ENCODE results near the gene PRPSAP1.
A peak's percentile ranks its signal among the peaks of the same experiment; 100 is the strongest.
"Not testable (repeated sequence)": the region's sequence is repeated elsewhere in the genome, so short reads cannot be mapped to it uniquely, and the experiment has no call there.

The PRPSAP1 gene

DNA sequence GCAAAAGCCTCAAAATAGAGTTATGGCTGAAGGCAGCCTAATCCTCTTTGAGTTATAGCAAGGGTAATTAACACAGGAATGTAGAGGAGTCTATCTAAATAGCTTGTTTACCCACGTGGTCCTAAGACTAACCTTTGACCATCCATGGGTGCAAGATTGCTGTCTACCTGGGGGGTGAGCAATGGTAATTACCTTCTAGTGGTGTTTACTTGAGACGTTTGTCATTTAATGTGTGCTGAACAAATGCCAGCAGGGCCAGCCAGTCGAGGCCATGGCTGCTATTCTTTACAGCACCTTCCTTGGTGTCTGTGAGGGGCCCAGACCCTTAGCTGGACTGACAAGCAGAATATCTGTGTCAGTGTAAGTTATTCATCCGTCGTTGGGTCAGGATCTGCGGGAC is 13.9 kb upstream of the PRPSAP1 start:
- no peaks in the 10 kb centered on the region for H3K27me3 ChIP-seq (ENCODE audit: insufficient read depth, low read depth, severe bottlenecking)
- peaks cover 11% of the 10 kb centered on the region for H3K9me3 ChIP-seq (ENCODE audit: severe bottlenecking)
- H3K4me3 ChIP-seq (ENCODE audit: low read depth, low read length): no peak overlapping the region
- H3K27ac ChIP-seq: no peak overlapping the region
- no peaks in the 10 kb centered on the region for H3K36me3 ChIP-seq
- no peak for DNase-seq
- TF ChIP-seq, protein P1, sequence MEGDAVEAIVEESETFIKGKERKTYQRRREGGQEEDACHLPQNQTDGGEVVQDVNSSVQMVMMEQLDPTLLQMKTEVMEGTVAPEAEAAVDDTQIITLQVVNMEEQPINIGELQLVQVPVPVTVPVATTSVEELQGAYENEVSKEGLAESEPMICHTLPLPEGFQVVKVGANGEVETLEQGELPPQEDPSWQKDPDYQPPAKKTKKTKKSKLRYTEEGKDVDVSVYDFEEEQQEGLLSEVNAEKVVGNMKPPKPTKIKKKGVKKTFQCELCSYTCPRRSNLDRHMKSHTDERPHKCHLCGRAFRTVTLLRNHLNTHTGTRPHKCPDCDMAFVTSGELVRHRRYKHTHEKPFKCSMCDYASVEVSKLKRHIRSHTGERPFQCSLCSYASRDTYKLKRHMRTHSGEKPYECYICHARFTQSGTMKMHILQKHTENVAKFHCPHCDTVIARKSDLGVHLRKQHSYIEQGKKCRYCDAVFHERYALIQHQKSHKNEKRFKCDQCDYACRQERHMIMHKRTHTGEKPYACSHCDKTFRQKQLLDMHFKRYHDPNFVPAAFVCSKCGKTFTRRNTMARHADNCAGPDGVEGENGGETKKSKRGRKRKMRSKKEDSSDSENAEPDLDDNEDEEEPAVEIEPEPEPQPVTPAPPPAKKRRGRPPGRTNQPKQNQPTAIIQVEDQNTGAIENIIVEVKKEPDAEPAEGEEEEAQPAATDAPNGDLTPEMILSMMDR (IDR thresholded peaks at IDR 0.05; ENCODE audit: low read depth, low read length): no peak

DNA sequence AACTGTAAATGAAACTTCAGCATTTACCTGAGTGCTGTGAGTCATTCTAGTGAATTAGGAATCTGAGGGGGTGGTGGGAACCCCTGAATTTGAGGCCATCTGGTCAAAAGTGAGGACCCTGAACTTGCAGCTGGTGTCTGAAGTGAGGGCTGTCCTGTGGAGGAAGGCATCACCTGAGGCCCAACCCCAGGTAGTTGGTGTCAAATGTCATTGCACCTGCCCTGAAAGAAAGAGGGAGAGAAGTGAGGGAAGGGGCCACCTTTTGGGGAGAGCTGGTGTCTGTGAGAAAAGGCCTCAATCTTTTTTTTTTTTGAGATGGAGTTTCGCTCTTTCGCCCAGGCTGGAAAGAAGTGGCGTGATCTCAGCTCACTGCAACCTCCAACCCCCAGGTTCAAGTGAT is 12.5 kb upstream of the PRPSAP1 start:
- DNase-seq: no peak
- Histone ChIP-seq H3K9me3 (ENCODE audit: severe bottlenecking) (peaks cover 11% of the 10 kb centered on the region), H3K36me3 (no peaks in the 10 kb centered on the region), H3K4me3 (ENCODE audit: low read depth, low read length) (no peak overlapping the region), H3K27ac (no peak overlapping the region), H3K27me3 (ENCODE audit: insufficient read depth, low read depth, severe bottlenecking) (no peaks in the 10 kb centered on the region)
- TF ChIP-seq, protein P1 (IDR thresholded peaks at IDR 0.05; ENCODE audit: low read depth, low read length): no peak

DNA sequence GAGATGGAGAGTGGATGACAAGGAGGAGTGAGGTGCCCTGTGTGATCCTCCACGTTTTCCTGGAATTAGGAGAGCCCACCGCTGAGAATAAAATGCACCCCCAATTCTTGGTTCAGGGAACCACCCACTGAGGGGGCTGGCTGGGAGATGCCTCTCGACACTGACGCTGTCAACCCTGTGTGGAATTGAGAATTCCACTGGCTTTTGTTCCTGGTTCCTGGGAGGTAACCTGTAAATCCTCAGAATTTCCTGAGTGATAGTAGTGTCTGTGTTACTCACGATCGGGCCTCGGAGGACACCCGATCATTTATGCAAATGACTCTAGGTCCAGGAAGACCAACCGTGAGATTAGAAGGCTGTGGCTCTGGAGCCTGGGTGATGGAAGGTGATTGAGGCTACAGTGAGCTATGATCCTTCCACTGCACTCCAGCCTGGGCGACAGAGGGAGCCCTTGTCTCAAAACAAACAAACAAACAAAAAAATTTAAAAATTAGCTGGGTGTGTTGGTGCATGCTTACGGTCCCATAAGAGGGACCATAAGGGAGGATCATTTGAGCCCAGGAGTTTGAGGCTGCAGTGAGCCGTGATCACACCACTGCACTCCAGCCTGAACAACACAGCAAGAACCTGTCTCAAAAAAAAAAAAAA is 11.7 kb upstream of the PRPSAP1 start:
- no peak for DNase-seq
- no peak overlapping the region for H3K27ac ChIP-seq
- no peaks in the 10 kb centered on the region for H3K36me3 ChIP-seq
- H3K4me3 ChIP-seq (ENCODE audit: low read depth, low read length): no peak overlapping the region
- no peaks in the 10 kb centered on the region for H3K27me3 ChIP-seq (ENCODE audit: insufficient read depth, low read depth, severe bottlenecking)
- H3K9me3 ChIP-seq (ENCODE audit: severe bottlenecking): peaks cover 11% of the 10 kb centered on the region
- TF ChIP-seq, protein P1 (IDR thresholded peaks at IDR 0.05; ENCODE audit: low read depth, low read length): peak; percentile 31; the same call in 1 of the 2 replicates

DNA sequence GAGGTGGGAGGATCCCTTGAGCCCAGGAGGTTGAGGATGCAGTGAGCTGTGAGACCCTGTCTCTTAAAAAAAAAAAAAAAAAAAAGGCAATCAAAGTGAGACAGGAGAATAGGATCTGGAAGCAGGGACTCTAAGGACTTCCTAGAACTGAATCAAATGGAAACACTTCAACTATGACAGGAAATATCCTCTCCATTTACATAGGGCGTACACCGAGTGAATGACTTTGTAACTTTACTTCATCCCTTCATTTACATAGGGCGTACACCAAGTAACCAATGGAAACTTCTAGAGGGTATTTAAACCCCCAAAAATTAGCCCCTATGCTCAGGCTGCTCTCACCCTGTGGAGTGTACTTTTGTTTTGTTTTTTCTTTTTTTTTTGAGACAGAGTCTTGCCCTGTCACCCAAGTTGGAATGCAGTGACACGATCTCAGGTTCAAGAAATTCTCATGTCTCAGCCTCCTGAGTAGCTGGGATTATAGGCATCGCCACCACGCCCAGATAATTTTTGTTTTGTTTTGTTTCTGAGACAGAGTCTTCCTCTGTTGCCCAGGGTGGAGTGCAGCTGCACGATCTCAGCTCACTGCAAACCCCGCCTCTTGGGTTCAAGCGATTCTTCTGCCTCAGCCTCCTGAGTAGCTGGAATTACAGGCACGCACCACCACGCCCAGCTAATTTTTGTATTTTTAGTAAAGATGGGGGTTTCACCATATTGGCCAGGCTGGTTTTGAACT is 9.6 kb upstream of the PRPSAP1 start:
- Histone ChIP-seq H3K27ac (no peak overlapping the region), H3K4me3 (ENCODE audit: low read depth, low read length) (no peak overlapping the region), H3K36me3 (no peaks in the 10 kb centered on the region), H3K9me3 (ENCODE audit: severe bottlenecking) (peaks cover 9% of the 10 kb centered on the region), H3K27me3 (ENCODE audit: insufficient read depth, low read depth, severe bottlenecking) (no peaks in the 10 kb centered on the region)
- DNase-seq: no peak
- TF ChIP-seq, protein P1 (IDR thresholded peaks at IDR 0.05; ENCODE audit: low read depth, low read length): no peak

DNA sequence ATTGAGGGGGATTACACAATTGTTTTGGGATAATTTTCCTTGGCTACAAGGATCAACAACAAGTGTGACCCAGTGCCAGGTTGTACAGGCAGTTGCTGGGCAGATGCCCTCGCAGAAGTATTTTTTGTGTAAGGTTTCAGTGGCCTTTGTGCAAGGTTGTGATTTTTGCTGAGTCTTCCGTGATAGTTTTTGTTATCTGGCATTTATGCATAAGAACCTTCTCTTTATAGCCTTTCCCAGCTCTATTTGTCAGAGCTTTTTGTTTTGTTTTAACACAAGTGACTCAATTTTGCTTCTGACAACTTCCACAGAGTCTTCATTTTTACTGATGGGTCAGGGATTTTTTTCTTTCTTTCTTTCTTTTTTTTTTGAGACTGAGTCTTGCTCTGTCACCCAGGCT is 6.7 kb upstream of the PRPSAP1 start:
- Histone ChIP-seq H3K9me3 (ENCODE audit: severe bottlenecking) (no peaks in the 10 kb centered on the region), H3K27me3 (ENCODE audit: insufficient read depth, low read depth, severe bottlenecking) (no peaks in the 10 kb centered on the region), H3K4me3 (ENCODE audit: low read depth, low read length) (no peak overlapping the region), H3K36me3 (no peaks in the 10 kb centered on the region), H3K27ac (no peak overlapping the region)
- TF ChIP-seq, protein P1 (IDR thresholded peaks at IDR 0.05; ENCODE audit: low read depth, low read length): no peak
- no peak for DNase-seq

DNA sequence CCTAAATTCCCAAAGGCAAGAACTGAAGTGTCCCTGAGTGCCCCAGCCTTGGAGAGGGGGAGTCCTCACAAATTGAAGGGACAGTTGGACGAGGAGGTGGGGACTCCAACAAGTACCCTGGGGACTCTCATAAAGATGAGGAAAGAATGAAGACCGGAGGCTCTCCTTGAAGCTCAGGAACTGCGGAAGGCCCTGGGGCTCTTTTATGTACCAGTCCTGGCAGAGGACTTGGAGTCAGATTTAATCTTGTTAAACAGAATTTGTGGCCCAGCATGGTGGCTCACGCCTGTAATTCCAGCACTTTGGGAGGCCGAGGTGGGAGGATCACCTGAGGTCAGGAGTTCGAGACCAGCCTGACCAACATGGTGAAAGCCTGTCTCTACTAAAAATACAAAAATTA is 6.1 kb upstream of the PRPSAP1 start:
- not testable (repeated sequence) for H3K27ac ChIP-seq; H3K4me3 ChIP-seq (ENCODE audit: low read depth, low read length); DNase-seq; H3K9me3 ChIP-seq (ENCODE audit: severe bottlenecking); H3K36me3 ChIP-seq; H3K27me3 ChIP-seq (ENCODE audit: insufficient read depth, low read depth, severe bottlenecking)
